Skeletal muscle tissue (tissue), 4 donors: ENCODE measurements around the gene LRRC8B. TPM values are rescaled to one million over a fixed set of nuclear protein-coding genes. Genes with fewer than 3 reads are reported as not detected.

Experiments
- H3K27ac ChIP-seq: one replicate; pipeline ENCODE4 v1.7.0; 2013; ENCODE audit warnings: mild to moderate bottlenecking, low read depth, low read length, inconsistent platforms
- H3K27me3 ChIP-seq, 3 donors: one replicate each; pipeline ENCODE4 v1.7.0; 2013; ENCODE audit warnings: low read length in 3 of 3; ENCODE audit not compliant: control insufficient read depth in 3 of 3, insufficient read depth in 3 of 3
- H3K36me3 ChIP-seq, 3 donors: one replicate each; pipeline ENCODE4 v1.7.0; 2013; ENCODE audit warnings: low read length in 3 of 3; ENCODE audit not compliant: control insufficient read depth in 3 of 3, insufficient read depth in 3 of 3
- H3K4me1 ChIP-seq, 3 donors: one replicate each; pipeline ENCODE4 v1.7.0; 2013; ENCODE audit warnings: low read length in 3 of 3, mild to moderate bottlenecking in 3 of 3; ENCODE audit not compliant: control insufficient read depth in 3 of 3, insufficient read depth in 3 of 3
- H3K4me3 ChIP-seq, 3 donors: one replicate each; pipeline ENCODE4 v1.7.0; 2013; ENCODE audit warnings: low read length in 3 of 3
- H3K9ac ChIP-seq, 3 donors: one replicate each; pipeline ENCODE4 v1.7.0; 2013; ENCODE audit warnings: low read length in 3 of 3, mild to moderate bottlenecking in 3 of 3, moderate library complexity in 2 of 3, low read depth in 1 of 3
- H3K9me3 ChIP-seq, 3 donors: one replicate each; pipeline ENCODE4 v1.7.0; 2013; ENCODE audit warnings: low read length in 3 of 3; ENCODE audit not compliant: control insufficient read depth in 3 of 3
- total RNA-seq: library from RNA; depleted of rRNA; stranded (reverse); fragments of >200 nt; gene quantifications from one replicate; pipeline ENCODE4 v1.2.3, GENCODE V29; 2014
- donor health status: Osteomylitis.

The LRRC8B gene
- total RNA-seq, 1 donor from 2014 or later = 3.7 TPM

- no peak overlapping the region for H3K9ac ChIP-seq
- H3K27me3 ChIP-seq = no peaks in the 10 kb centered on the region
- H3K9me3 ChIP-seq = no peaks in the 10 kb centered on the region
- peak overlapping the region; percentile 46 for H3K27ac ChIP-seq
- H3K4me1 ChIP-seq = peaks cover 18 to 32% (median 21%) of the 10 kb centered on the region in 3 donors
- peaks cover 0 to 2% (median 0%) of the 10 kb centered on the region in 3 donors for H3K36me3 ChIP-seq
- H3K4me3 ChIP-seq = peak overlapping the region in 2 of 3 donors; percentile 20 to 31
Measured at GRCh38 chr1:89546082-89546889, 21.7 kb downstream of the LRRC8B start.

- H3K27me3 ChIP-seq = no peaks in the 10 kb centered on the region
- no peak overlapping the region for H3K27ac ChIP-seq
- H3K9ac ChIP-seq = no peak overlapping the region
- H3K9me3 ChIP-seq = no peaks in the 10 kb centered on the region
- peaks cover 18 to 32% (median 21%) of the 10 kb centered on the region in 3 donors for H3K4me1 ChIP-seq
- peaks cover 0 to 2% (median 0%) of the 10 kb centered on the region in 3 donors for H3K36me3 ChIP-seq
- no peak overlapping the region for H3K4me3 ChIP-seq
Measured at GRCh38 chr1:89546934-89547562, 22.4 kb downstream of the LRRC8B start.

- H3K4me1 ChIP-seq = peaks cover 21 to 32% (median 22%) of the 10 kb centered on the region in 3 donors
- no peak overlapping the region for H3K9ac ChIP-seq
- H3K9me3 ChIP-seq = no peaks in the 10 kb centered on the region
- no peaks in the 10 kb centered on the region for H3K27me3 ChIP-seq
- H3K27ac ChIP-seq = no peak overlapping the region
- peaks cover 0 to 2% (median 0%) of the 10 kb centered on the region in 3 donors for H3K36me3 ChIP-seq
- H3K4me3 ChIP-seq = no peak overlapping the region
Measured at GRCh38 chr1:89547563-89548116, 23.0 kb downstream of the LRRC8B start.

GRCh38 chr1:89548122-89548857 is 23.7 kb downstream of the LRRC8B start:
- peaks cover 21 to 35% (median 26%) of the 10 kb centered on the region in 3 donors for H3K4me1 ChIP-seq
- H3K27ac ChIP-seq = no peak overlapping the region
- H3K27me3 ChIP-seq = no peaks in the 10 kb centered on the region
- H3K9ac ChIP-seq = no peak overlapping the region
- no peak overlapping the region for H3K4me3 ChIP-seq
- H3K36me3 ChIP-seq = peaks cover 0 to 2% (median 0%) of the 10 kb centered on the region in 3 donors
- no peaks in the 10 kb centered on the region for H3K9me3 ChIP-seq

- Histone ChIP-seq H3K36me3 (peaks cover 0 to 2% (median 0%) of the 10 kb centered on the region in 3 donors), H3K4me1 (peaks cover 16 to 30% (median 26%) of the 10 kb centered on the region in 3 donors), H3K4me3 (no peak overlapping the region), H3K27ac (no peak overlapping the region), H3K9me3 (no peaks in the 10 kb centered on the region), H3K9ac (no peak overlapping the region), H3K27me3 (no peaks in the 10 kb centered on the region)
Measured at GRCh38 chr1:89550995-89551394, 26.4 kb downstream of the LRRC8B start.

- peaks cover 10 to 29% (median 25%) of the 10 kb centered on the region in 3 donors for H3K4me1 ChIP-seq
- H3K9ac ChIP-seq = peak overlapping the region in 1 of 3 donors; percentile 4
- H3K27ac ChIP-seq = peak overlapping the region; percentile 44
- H3K4me3 ChIP-seq = no peak overlapping the region
- no peaks in the 10 kb centered on the region for H3K27me3 ChIP-seq
- H3K36me3 ChIP-seq = peaks cover 0 to 2% (median 0%) of the 10 kb centered on the region in 3 donors
- H3K9me3 ChIP-seq = no peaks in the 10 kb centered on the region
Measured at GRCh38 chr1:89552471-89553081, 27.9 kb downstream of the LRRC8B start.

GRCh38 chr1:89553157-89553556 is 28.5 kb downstream of the LRRC8B start:
- peaks cover 0 to 2% (median 0%) of the 10 kb centered on the region in 3 donors for H3K36me3 ChIP-seq
- H3K9ac ChIP-seq = peak overlapping the region in 1 of 3 donors; percentile 4
- peak overlapping the region; percentile 44 for H3K27ac ChIP-seq
- no peaks in the 10 kb centered on the region for H3K27me3 ChIP-seq
- H3K4me1 ChIP-seq = peaks cover 5 to 25% (median 23%) of the 10 kb centered on the region in 3 donors
- H3K4me3 ChIP-seq = no peak overlapping the region
- H3K9me3 ChIP-seq = no peaks in the 10 kb centered on the region

GRCh38 chr1:89555550-89555949 is 30.9 kb downstream of the LRRC8B start:
- no peaks in the 10 kb centered on the region for H3K27me3 ChIP-seq
- H3K36me3 ChIP-seq = peaks cover 0 to 4% (median 0%) of the 10 kb centered on the region in 3 donors
- no peak overlapping the region for H3K9ac ChIP-seq
- peaks cover 3 to 25% (median 16%) of the 10 kb centered on the region in 3 donors for H3K4me1 ChIP-seq
- no peak overlapping the region for H3K4me3 ChIP-seq
- H3K27ac ChIP-seq = no peak overlapping the region
- H3K9me3 ChIP-seq = no peaks in the 10 kb centered on the region

- peaks cover 3 to 25% (median 16%) of the 10 kb centered on the region in 3 donors for H3K4me1 ChIP-seq
- H3K27me3 ChIP-seq = no peaks in the 10 kb centered on the region
- no peaks in the 10 kb centered on the region for H3K9me3 ChIP-seq
- H3K4me3 ChIP-seq = no peak overlapping the region
- no peak overlapping the region for H3K27ac ChIP-seq
- no peak overlapping the region for H3K9ac ChIP-seq
- peaks cover 0 to 4% (median 0%) of the 10 kb centered on the region in 3 donors for H3K36me3 ChIP-seq
Measured at GRCh38 chr1:89556726-89557444, 32.3 kb downstream of the LRRC8B start.
